Peyer's patch (tissue), 4 donors: ENCODE measurements around the gene SYNE2.

Source experiments
- POLR2A ChIP-seq, 2 donors: fragments of 450-650 bp; IDR thresholded peaks; one replicate each; pipeline ENCODE4 v1.5.1; 2017; ENCODE audit warnings: antibody characterized with exemption in 2 of 2, mild to moderate bottlenecking in 2 of 2, moderate library complexity in 2 of 2
- TF ChIP-seq, protein P1 (sequence below), 6 experiments: fragments of 450-650 bp in 4 of 6; fragments of 200-600 bp in 2 of 6; sonication (generic) in 1 of 6; IDR thresholded peaks; one replicate each; pipeline ENCODE4 v1.5.1; 2017 to 2019; ENCODE audit warnings: antibody characterized with exemption in 6 of 6, mild to moderate bottlenecking in 3 of 6, moderate library complexity in 1 of 6

DNA sequence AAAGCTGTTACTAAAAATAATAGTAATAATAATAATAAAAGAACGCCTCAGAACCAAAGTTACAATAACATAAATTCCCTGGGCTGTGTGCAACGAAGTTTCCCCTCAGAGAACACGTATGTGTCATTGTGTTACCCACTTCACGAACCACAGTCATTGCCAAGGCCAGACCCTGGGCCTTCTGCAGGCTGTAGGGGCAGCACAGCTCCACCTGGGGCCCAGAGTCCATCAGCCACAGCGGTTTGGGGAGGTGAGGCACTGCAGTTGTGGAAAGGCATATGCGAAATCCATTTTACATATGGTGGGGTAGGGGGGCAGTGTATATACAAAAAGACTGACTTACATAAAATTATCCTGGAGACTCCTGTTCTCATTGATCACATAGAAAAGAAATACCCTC, 385.2 kb downstream of the SYNE2 start:
- TF ChIP-seq, protein P1, sequence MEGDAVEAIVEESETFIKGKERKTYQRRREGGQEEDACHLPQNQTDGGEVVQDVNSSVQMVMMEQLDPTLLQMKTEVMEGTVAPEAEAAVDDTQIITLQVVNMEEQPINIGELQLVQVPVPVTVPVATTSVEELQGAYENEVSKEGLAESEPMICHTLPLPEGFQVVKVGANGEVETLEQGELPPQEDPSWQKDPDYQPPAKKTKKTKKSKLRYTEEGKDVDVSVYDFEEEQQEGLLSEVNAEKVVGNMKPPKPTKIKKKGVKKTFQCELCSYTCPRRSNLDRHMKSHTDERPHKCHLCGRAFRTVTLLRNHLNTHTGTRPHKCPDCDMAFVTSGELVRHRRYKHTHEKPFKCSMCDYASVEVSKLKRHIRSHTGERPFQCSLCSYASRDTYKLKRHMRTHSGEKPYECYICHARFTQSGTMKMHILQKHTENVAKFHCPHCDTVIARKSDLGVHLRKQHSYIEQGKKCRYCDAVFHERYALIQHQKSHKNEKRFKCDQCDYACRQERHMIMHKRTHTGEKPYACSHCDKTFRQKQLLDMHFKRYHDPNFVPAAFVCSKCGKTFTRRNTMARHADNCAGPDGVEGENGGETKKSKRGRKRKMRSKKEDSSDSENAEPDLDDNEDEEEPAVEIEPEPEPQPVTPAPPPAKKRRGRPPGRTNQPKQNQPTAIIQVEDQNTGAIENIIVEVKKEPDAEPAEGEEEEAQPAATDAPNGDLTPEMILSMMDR (IDR thresholded peaks at IDR 0.05), result no peak
- no peak for TF ChIP-seq POLR2A (IDR thresholded peaks at IDR 0.05)
